Measurements from ENCODE around the gene FBXL19. TPM values are rescaled to one million over a fixed set of nuclear protein-coding genes. Genes with fewer than 3 reads are reported as not detected.

FBXL19 gene
- total RNA-seq, 1 donor: 9.8 TPM

- TF ChIP-seq, protein P1, sequence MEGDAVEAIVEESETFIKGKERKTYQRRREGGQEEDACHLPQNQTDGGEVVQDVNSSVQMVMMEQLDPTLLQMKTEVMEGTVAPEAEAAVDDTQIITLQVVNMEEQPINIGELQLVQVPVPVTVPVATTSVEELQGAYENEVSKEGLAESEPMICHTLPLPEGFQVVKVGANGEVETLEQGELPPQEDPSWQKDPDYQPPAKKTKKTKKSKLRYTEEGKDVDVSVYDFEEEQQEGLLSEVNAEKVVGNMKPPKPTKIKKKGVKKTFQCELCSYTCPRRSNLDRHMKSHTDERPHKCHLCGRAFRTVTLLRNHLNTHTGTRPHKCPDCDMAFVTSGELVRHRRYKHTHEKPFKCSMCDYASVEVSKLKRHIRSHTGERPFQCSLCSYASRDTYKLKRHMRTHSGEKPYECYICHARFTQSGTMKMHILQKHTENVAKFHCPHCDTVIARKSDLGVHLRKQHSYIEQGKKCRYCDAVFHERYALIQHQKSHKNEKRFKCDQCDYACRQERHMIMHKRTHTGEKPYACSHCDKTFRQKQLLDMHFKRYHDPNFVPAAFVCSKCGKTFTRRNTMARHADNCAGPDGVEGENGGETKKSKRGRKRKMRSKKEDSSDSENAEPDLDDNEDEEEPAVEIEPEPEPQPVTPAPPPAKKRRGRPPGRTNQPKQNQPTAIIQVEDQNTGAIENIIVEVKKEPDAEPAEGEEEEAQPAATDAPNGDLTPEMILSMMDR (IDR thresholded peaks at IDR 0.05; ENCODE audit: insufficient read depth, low read length): no peak
- DNase-seq (ENCODE audit: low read depth): no peak
- H3K4me3 ChIP-seq (ENCODE audit: low read depth, low read length): peak overlapping the region; percentile 88
These were observed 27.2 kb downstream of the FBXL19 start for GRCh38 chr16:30950516-30951065.

GRCh38 chr16:30951193-30951592, 27.8 kb downstream of the FBXL19 start:
- no peak overlapping the region for H3K4me3 ChIP-seq (ENCODE audit: low read depth, low read length)
- no peak for DNase-seq (ENCODE audit: low read depth)
- TF ChIP-seq, protein P1 (IDR thresholded peaks at IDR 0.05; ENCODE audit: insufficient read depth, low read length): no peak

DNA sequence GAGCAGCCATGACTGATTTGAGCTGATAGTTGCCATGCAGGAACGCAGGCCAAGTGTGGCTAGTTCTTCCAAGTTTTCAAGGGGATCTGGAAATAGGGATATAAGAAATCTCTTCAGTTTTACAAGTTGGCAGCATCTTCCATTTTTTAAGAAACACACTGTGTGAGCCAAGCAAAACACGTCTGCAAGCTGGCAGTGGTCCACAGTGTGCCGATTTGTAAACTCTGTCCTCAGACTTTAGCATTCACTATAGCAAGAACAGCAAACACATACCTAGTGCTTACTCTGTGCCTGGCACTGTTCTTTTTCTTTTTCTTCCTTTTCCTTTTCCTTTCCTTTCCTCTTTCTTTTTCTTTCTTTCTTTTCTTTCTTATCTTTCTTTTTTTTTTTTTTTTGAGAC, 28.4 kb downstream of the FBXL19 start:
- peak; percentile 98 for DNase-seq (ENCODE audit: low read depth)
- H3K4me3 ChIP-seq (ENCODE audit: low read depth, low read length): no peak overlapping the region
- TF ChIP-seq, protein P1 (IDR thresholded peaks at IDR 0.05; ENCODE audit: insufficient read depth, low read length): no peak

GRCh38 chr16:30953111-30953510, 29.7 kb downstream of the FBXL19 start:
- TF ChIP-seq, protein P1 (IDR thresholded peaks at IDR 0.05; ENCODE audit: insufficient read depth, low read length): no peak
- DNase-seq (ENCODE audit: low read depth): no peak
- H3K4me3 ChIP-seq (ENCODE audit: low read depth, low read length): no peak overlapping the region

DNA sequence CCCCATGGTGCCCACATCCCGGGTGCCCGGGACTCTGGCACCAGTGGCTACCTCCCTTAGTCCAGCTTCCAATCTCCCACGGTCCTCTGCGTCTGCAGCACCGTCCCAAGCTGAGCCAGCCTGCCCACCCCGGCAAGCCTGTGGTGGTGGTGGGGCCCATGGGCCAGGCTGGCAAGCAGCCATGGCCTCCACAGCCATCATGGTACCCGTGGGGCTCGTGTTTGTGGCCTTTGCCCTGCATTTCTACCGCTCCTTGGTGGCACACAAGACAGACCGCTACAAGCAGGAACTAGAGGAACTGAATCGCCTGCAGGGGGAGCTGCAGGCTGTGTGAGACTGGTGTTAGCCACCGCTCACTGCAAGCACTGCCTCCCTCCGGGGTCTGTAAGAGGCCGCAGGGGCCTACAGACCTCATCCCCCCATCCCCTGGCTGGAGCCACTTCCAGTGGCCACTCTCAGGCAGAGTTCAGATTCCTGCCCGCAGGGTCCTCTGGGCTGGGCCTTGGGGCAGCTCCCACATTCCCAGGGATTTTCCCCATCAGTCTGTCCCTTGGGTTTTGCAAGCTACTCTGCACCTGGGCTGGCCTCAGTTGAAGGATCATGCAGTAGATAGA, 30.2 kb downstream of the FBXL19 start:
- DNase-seq (ENCODE audit: low read depth): peak; percentile 66
- TF ChIP-seq, protein P1 (IDR thresholded peaks at IDR 0.05; ENCODE audit: insufficient read depth, low read length): peak; percentile 73
- no peak overlapping the region for H3K4me3 ChIP-seq (ENCODE audit: low read depth, low read length)

GRCh38 chr16:30954993-30955392, 31.6 kb downstream of the FBXL19 start:
- DNase-seq (ENCODE audit: low read depth): no peak
- TF ChIP-seq, protein P1 (IDR thresholded peaks at IDR 0.05; ENCODE audit: insufficient read depth, low read length): no peak
- no peak overlapping the region for H3K4me3 ChIP-seq (ENCODE audit: low read depth, low read length)
